ENCODE results near the gene SPAM1.
A peak's percentile ranks its signal among the peaks of the same experiment; 100 is the strongest.

SPAM1 gene

GRCh38 chr7:123944395-123944794 is 19.4 kb downstream of the SPAM1 start:
- in situ Hi-C loops (cut with MboI; ENCODE audit: low pct_unique_long_range_greater_than_20kb, low sequenced_read_pairs), result no loop called here
- no peak for DNase-seq

GRCh38 chr7:123945938-123946337 is 20.9 kb downstream of the SPAM1 start:
- in situ Hi-C loops (cut with MboI; ENCODE audit: low pct_unique_long_range_greater_than_20kb, low sequenced_read_pairs), result no loop called here
- DNase-seq, result no peak

GRCh38 chr7:123948136-123948535 is 23.1 kb downstream of the SPAM1 start:
- in situ Hi-C loops (cut with MboI; ENCODE audit: low pct_unique_long_range_greater_than_20kb, low sequenced_read_pairs), result no loop called here
- DNase-seq, result no peak

- DNase-seq, result no peak
- in situ Hi-C loops (cut with MboI; ENCODE audit: low pct_unique_long_range_greater_than_20kb, low sequenced_read_pairs), result no loop called here
These were observed 33.2 kb downstream of the SPAM1 start for GRCh38 chr7:123958186-123958703.

GRCh38 chr7:123961771-123962170 is 36.7 kb downstream of the SPAM1 start:
- peak; percentile 9 for DNase-seq
- in situ Hi-C loops (cut with MboI; ENCODE audit: low pct_unique_long_range_greater_than_20kb, low sequenced_read_pairs), result no loop called here

- in situ Hi-C loops (cut with MboI; ENCODE audit: low pct_unique_long_range_greater_than_20kb, low sequenced_read_pairs), result no loop called here
- peak; percentile 1 for DNase-seq
These were observed 41.9 kb downstream of the SPAM1 start for GRCh38 chr7:123966936-123967335.

- no peak for DNase-seq
These were observed 47.0 kb downstream of the SPAM1 start for GRCh38 chr7:123972045-123972444.

GRCh38 chr7:123972831-123973230 is 47.8 kb downstream of the SPAM1 start:
- in situ Hi-C loops (cut with MboI; ENCODE audit: low pct_unique_long_range_greater_than_20kb, low sequenced_read_pairs), result no loop called here
- no peak for DNase-seq

More at GRCh38 chr7:123972045-123972444, 47.0 kb downstream of the SPAM1 start:
- in situ Hi-C loops (cut with MboI; ENCODE audit: low pct_unique_long_range_greater_than_20kb, low sequenced_read_pairs), result no loop called here

GRCh38 chr7:123974326-123974908 is 49.4 kb downstream of the SPAM1 start:
- no peak for DNase-seq
- in situ Hi-C loops (cut with MboI; ENCODE audit: low pct_unique_long_range_greater_than_20kb, low sequenced_read_pairs), result no loop called here

- DNase-seq, result no peak
- in situ Hi-C loops (cut with MboI; ENCODE audit: low pct_unique_long_range_greater_than_20kb, low sequenced_read_pairs), result no loop called here
These were observed 50.0 kb downstream of the SPAM1 start for GRCh38 chr7:123975084-123975483.

- in situ Hi-C loops (cut with MboI; ENCODE audit: low pct_unique_long_range_greater_than_20kb, low sequenced_read_pairs), result no loop called here
- DNase-seq, result no peak
These were observed 52.0 kb downstream of the SPAM1 start for GRCh38 chr7:123977081-123977480.

GRCh38 chr7:123979876-123980275 is 54.8 kb downstream of the SPAM1 start:
- DNase-seq, result no peak

GRCh38 chr7:123987445-123987844 is 62.4 kb downstream of the SPAM1 start:
- no peak for DNase-seq
- in situ Hi-C loops (cut with MboI; ENCODE audit: low pct_unique_long_range_greater_than_20kb, low sequenced_read_pairs), result no loop called here

More at GRCh38 chr7:123979876-123980275, 54.8 kb downstream of the SPAM1 start:
- in situ Hi-C loops (cut with MboI; ENCODE audit: low pct_unique_long_range_greater_than_20kb, low sequenced_read_pairs), result no loop called here

- in situ Hi-C loops (cut with MboI; ENCODE audit: low pct_unique_long_range_greater_than_20kb, low sequenced_read_pairs), result no loop called here
- no peak for DNase-seq
These were observed 68.0 kb downstream of the SPAM1 start for GRCh38 chr7:123992913-123993518.

- in situ Hi-C loops (cut with MboI; ENCODE audit: low pct_unique_long_range_greater_than_20kb, low sequenced_read_pairs), result no loop called here
- DNase-seq, result no peak
These were observed 69.0 kb downstream of the SPAM1 start for GRCh38 chr7:123993996-123994395.

GRCh38 chr7:123994449-123994848 is 69.4 kb downstream of the SPAM1 start:
- in situ Hi-C loops (cut with MboI; ENCODE audit: low pct_unique_long_range_greater_than_20kb, low sequenced_read_pairs), result no loop called here
- no peak for DNase-seq

- no peak for DNase-seq
- in situ Hi-C loops (cut with MboI; ENCODE audit: low pct_unique_long_range_greater_than_20kb, low sequenced_read_pairs), result no loop called here
These were observed 70.7 kb downstream of the SPAM1 start for GRCh38 chr7:123995617-123996326.

- DNase-seq, result no peak
- in situ Hi-C loops (cut with MboI; ENCODE audit: low pct_unique_long_range_greater_than_20kb, low sequenced_read_pairs), result no loop called here
These were observed 71.2 kb downstream of the SPAM1 start for GRCh38 chr7:123996327-123996625.

GRCh38 chr7:123998921-123999320 is 73.9 kb downstream of the SPAM1 start:
- in situ Hi-C loops (cut with MboI; ENCODE audit: low pct_unique_long_range_greater_than_20kb, low sequenced_read_pairs), result no loop called here

GRCh38 chr7:123999703-124000102 is 74.7 kb downstream of the SPAM1 start:
- in situ Hi-C loops (cut with MboI; ENCODE audit: low pct_unique_long_range_greater_than_20kb, low sequenced_read_pairs), result no loop called here
- DNase-seq, result no peak

More at GRCh38 chr7:123998921-123999320, 73.9 kb downstream of the SPAM1 start:
- no peak for DNase-seq

Measured in KBM-7 (cell line).